Stimulated activated naive CD8-positive, alpha-beta T cell treated with anti-CD3 and anti-CD28 coated beads, Interleukin-15, amount 100 ng/mL, for 72 hours (primary cell): ENCODE results near the gene RFPL2.
A peak's percentile ranks its signal among the peaks of the same experiment; 100 is the strongest.

Source experiments
- ATAC-seq: fragments of 150-1000 bp; cut with Tn5 transposase; 2 replicates; pipeline ENCODE4 v1.10.0; 2021; ENCODE audit warnings: mild to moderate bottlenecking, moderate library complexity
- DNase-seq, 2 donors: peaks; one replicate each; pipeline ENCODE4 v3.0.0; 2021 to 2022
- H3K27ac Mint-ChIP-seq, 2 donors: one replicate each; pipeline ENCODE4 v1.8.0; 2022; ENCODE audit warnings: mild to moderate bottlenecking in 2 of 2, mixed read lengths in 2 of 2, moderate library complexity in 2 of 2
- H3K27me3 Mint-ChIP-seq: one replicate; pipeline ENCODE4 v1.8.0; 2022; ENCODE audit warnings: mixed read lengths
- H3K4me1 Mint-ChIP-seq: one replicate; pipeline ENCODE4 v1.8.0; 2022; ENCODE audit warnings: mild to moderate bottlenecking, mixed read lengths
- H3K4me3 Mint-ChIP-seq, 2 donors: one replicate each; pipeline ENCODE4 v1.8.0; 2022; ENCODE audit warnings: mild to moderate bottlenecking in 2 of 2, mixed read lengths in 2 of 2, moderate library complexity in 1 of 2
- H3K9me3 Mint-ChIP-seq, 2 donors: one replicate each; pipeline ENCODE4 v1.8.0; 2022; ENCODE audit warnings: mixed read lengths in 2 of 2

Gene RFPL2

GRCh38 chr22:32216911-32217310 lies 12.0 kb upstream of the RFPL2 start:
- Mint-ChIP-seq H3K27me3 (peaks cover 20% of the 10 kb centered on the region), H3K4me1 (no peaks in the 10 kb centered on the region), H3K9me3 (no peaks in the 10 kb centered on the region), H3K27ac (no peak overlapping the region), H3K4me3 (no peak overlapping the region)
- ATAC-seq (no peak), DNase-seq (no peak)

DNA sequence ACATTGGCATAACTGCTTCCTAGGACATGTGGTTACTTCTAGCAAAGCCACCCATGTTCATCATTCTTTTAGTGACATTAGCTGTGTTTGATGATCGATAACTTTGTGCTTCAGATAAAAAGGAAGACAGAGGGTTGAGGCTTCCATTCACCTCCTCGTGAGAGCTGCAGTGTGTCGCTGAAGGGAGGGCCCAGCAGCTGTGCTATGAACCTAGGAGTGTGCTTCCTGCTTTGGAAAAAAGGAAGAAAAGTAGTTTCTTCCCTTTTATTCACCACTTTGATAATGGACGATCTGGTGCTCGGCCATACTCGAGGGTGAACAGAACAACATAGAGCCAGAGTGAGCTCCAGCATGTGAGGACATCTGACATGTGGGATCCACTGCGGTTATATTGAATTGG lies 6.1 kb upstream of the RFPL2 start:
- no peak for ATAC-seq
- H3K4me3 Mint-ChIP-seq, result no peak overlapping the region
- no peak overlapping the region for H3K27ac Mint-ChIP-seq
- H3K27me3 Mint-ChIP-seq, result peaks cover 27% of the 10 kb centered on the region
- no peaks in the 10 kb centered on the region for H3K4me1 Mint-ChIP-seq
- DNase-seq, result no peak
- no peaks in the 10 kb centered on the region for H3K9me3 Mint-ChIP-seq

- DNase-seq, result no peak
- Mint-ChIP-seq H3K4me3 (no peak overlapping the region), H3K4me1 (no peaks in the 10 kb centered on the region), H3K27ac (no peak overlapping the region), H3K9me3 (no peaks in the 10 kb centered on the region), H3K27me3 (peaks cover 45% of the 10 kb centered on the region)
- ATAC-seq, result no peak
Measured at GRCh38 chr22:32208681-32209080, 3.8 kb upstream of the RFPL2 start.

- Mint-ChIP-seq H3K4me1 (peaks cover 6% of the 10 kb centered on the region), H3K27ac (no peak overlapping the region), H3K27me3 (peaks cover 51% of the 10 kb centered on the region), H3K9me3 (no peaks in the 10 kb centered on the region), H3K4me3 (no peak overlapping the region)
- DNase-seq, result no peak
- ATAC-seq, result no peak
Measured at GRCh38 chr22:32207971-32208480, 3.2 kb upstream of the RFPL2 start.

- H3K9me3 Mint-ChIP-seq, result no peaks in the 10 kb centered on the region
- H3K27me3 Mint-ChIP-seq, result peaks cover 61% of the 10 kb centered on the region
- no peak overlapping the region for H3K4me3 Mint-ChIP-seq
- peak in 1 of 2 donors; percentile 38 for DNase-seq
- H3K4me1 Mint-ChIP-seq, result peaks cover 14% of the 10 kb centered on the region
- ATAC-seq, result peak; percentile 63
- H3K27ac Mint-ChIP-seq, result no peak overlapping the region
Measured at GRCh38 chr22:32206774-32207758, 2.2 kb upstream of the RFPL2 start.

DNA sequence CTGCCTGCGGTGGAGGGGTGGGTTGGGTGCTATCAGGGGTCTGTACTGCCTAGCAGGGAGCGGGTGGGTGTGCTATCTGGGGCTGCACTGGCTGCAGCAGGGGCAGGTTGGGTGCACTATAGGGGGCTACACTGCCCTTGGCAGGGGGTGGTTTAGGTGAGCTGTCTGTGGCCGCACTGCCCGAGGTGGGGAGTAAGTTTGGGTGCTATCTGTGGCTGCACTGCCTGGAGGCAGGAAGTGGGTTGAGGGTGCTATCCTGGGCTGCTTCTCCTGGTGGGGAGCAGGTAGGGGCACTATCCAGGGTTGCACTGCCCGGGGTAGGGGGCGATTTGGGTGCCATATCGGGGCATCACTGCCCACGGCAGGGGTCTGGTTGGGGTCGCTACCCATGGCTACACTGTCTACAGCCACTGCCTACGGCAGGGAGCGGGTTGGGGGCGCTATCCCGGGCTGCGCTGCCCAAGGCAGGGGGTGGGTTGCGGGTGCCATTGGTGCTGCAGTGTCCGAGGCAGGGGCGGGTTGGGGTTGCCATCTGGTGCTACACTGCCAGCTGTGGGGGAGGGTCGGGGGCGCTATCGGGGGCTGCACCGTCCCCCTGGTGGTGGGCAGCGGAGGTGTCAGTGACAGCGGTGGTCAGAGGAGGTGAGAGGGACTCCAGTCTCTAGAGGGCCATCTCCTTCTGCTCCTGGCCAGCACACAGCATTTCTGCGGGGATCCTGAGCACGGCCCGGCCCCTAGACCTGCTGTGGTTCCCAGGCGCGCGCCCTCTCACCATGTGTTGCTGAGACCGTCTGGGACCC lies 1.3 kb upstream of the RFPL2 start:
- peaks cover 64% of the 10 kb centered on the region for H3K27me3 Mint-ChIP-seq
- ATAC-seq (no peak), DNase-seq (no peak)
- no peak overlapping the region for H3K4me3 Mint-ChIP-seq
- H3K9me3 Mint-ChIP-seq, result no peaks in the 10 kb centered on the region
- H3K4me1 Mint-ChIP-seq, result peaks cover 15% of the 10 kb centered on the region
- H3K27ac Mint-ChIP-seq, result no peak overlapping the region

- Mint-ChIP-seq H3K4me3 (peak overlapping the region; percentile 61 to 80), H3K9me3 (no peaks in the 10 kb centered on the region), H3K4me1 (peaks cover 21% of the 10 kb centered on the region), H3K27me3 (peaks cover 57% of the 10 kb centered on the region), H3K27ac (peak overlapping the region in 1 of 2 donors; percentile 30)
- DNase-seq (peak in 1 of 2 donors; percentile 33), ATAC-seq (peak; percentile 44)
Measured at GRCh38 chr22:32204040-32204855, 625 bp downstream of the RFPL2 start.

DNA sequence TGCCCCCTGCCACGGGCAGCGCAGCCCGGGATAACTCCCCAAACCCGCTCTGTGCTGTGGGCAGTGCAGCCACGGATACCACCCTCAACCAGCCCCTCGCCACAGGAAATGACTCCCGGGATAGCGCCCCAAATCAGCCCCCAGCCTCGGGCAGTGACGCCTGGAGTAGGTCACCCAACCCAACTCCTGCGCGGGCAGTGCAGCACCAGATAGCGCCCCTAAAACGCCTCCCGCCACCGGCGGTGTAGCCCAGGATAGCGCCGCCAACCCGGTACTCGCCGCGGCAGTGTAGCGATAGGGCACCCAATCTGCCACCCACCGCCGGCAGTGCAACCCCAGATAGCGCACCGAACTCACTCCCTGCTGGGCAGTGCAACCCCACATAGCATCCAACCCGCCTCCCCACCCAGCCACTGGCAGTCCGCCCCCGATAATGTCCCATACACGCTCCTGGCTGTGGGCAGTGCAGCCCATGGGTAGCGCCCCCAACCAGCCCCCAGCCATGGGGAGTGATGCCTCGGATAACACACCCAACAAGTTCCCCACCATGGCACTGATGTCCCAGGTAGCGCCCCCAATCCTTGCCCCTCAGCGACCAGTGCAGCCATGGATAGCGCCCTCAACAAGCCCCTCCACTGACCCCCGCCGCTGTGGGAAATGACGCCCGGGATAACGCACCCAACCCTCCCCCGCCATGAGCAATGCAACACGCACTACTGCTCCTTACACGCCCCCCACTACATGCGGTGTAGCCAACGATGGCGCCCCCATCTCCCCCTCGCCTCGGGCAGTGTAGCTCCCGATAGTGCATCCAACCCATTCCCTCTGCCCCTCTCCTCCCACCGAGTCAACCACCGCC lies 1.5 kb downstream of the RFPL2 start:
- Mint-ChIP-seq H3K27ac (peak overlapping the region in 1 of 2 donors; percentile 81), H3K27me3 (peaks cover 57% of the 10 kb centered on the region), H3K4me1 (peaks cover 21% of the 10 kb centered on the region), H3K9me3 (no peaks in the 10 kb centered on the region), H3K4me3 (peak overlapping the region; percentile 60 to 80)
- DNase-seq (no peak), ATAC-seq (peak; percentile 11)

- H3K27ac Mint-ChIP-seq, result no peak overlapping the region
- DNase-seq (peak in 1 of 2 donors; percentile 45), ATAC-seq (peak; percentile 61)
- H3K4me1 Mint-ChIP-seq, result peaks cover 21% of the 10 kb centered on the region
- peak overlapping the region; percentile 60 to 80 for H3K4me3 Mint-ChIP-seq
- peaks cover 57% of the 10 kb centered on the region for H3K27me3 Mint-ChIP-seq
- H3K9me3 Mint-ChIP-seq, result no peaks in the 10 kb centered on the region
Measured at GRCh38 chr22:32202539-32203180, 2.2 kb downstream of the RFPL2 start.

- ATAC-seq, result no peak
- H3K4me1 Mint-ChIP-seq, result peaks cover 21% of the 10 kb centered on the region
- no peaks in the 10 kb centered on the region for H3K9me3 Mint-ChIP-seq
- peaks cover 54% of the 10 kb centered on the region for H3K27me3 Mint-ChIP-seq
- H3K4me3 Mint-ChIP-seq, result no peak overlapping the region
- DNase-seq, result no peak
- no peak overlapping the region for H3K27ac Mint-ChIP-seq
Measured at GRCh38 chr22:32202161-32202538, 2.7 kb downstream of the RFPL2 start.

- H3K9me3 Mint-ChIP-seq, result no peaks in the 10 kb centered on the region
- H3K27me3 Mint-ChIP-seq, result peaks cover 48% of the 10 kb centered on the region
- no peak for ATAC-seq
- DNase-seq, result no peak
- H3K27ac Mint-ChIP-seq, result no peak overlapping the region
- peaks cover 21% of the 10 kb centered on the region for H3K4me1 Mint-ChIP-seq
- H3K4me3 Mint-ChIP-seq, result no peak overlapping the region
Measured at GRCh38 chr22:32200752-32201151, 4.1 kb downstream of the RFPL2 start.

- H3K4me3 Mint-ChIP-seq, result no peak overlapping the region
- ATAC-seq (no peak), DNase-seq (no peak)
- H3K4me1 Mint-ChIP-seq, result peaks cover 21% of the 10 kb centered on the region
- peaks cover 40% of the 10 kb centered on the region for H3K27me3 Mint-ChIP-seq
- H3K9me3 Mint-ChIP-seq, result no peaks in the 10 kb centered on the region
- no peak overlapping the region for H3K27ac Mint-ChIP-seq
Measured at GRCh38 chr22:32199961-32200360, 4.9 kb downstream of the RFPL2 start.

DNA sequence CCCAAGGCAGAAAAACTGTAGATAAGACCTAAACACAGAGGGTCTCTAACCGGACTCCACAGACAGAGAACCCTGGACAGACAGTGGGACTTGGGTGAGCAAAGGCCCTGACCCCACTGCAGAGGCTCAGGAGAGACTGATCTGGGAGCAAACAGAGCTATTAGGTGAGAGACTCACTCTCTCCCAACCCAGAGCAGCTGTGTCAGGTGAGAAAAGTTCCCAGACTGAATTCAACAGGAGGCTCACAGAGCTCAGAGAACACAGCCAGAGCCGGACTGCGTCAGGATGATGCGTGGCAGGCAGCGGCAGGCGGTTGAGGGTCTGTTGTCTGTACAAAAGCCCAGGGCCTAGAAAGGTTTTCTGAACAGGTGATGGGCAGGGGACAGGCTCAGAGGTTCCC lies 5.5 kb downstream of the RFPL2 start:
- Mint-ChIP-seq H3K27ac (no peak overlapping the region), H3K4me3 (no peak overlapping the region), H3K9me3 (no peaks in the 10 kb centered on the region), H3K27me3 (peaks cover 34% of the 10 kb centered on the region), H3K4me1 (peaks cover 21% of the 10 kb centered on the region)
- DNase-seq (no peak), ATAC-seq (no peak)
